Dendritic cell treated with granulocyte-macrophage colony-stimulating factor and Interleukin-4, amounts not matched to agents 40 ng/mL and 50 ng/mL, for 4 days (primary cell): Measurements from ENCODE around the gene SQSTM1.
A peak's percentile ranks its signal among the peaks of the same experiment; 100 is the strongest.

Experiments
- H3K27ac Mint-ChIP-seq: one replicate; pipeline ENCODE4 v1.8.0; 2022; ENCODE audit warnings: mild to moderate bottlenecking, mixed read lengths
- H3K27me3 Mint-ChIP-seq: one replicate; pipeline ENCODE4 v1.8.0; 2022; ENCODE audit warnings: mild to moderate bottlenecking, mixed read lengths
- H3K36me3 Mint-ChIP-seq: one replicate; pipeline ENCODE4 v1.8.0; 2022; ENCODE audit warnings: low read depth, mixed read lengths
- H3K4me1 Mint-ChIP-seq: one replicate; pipeline ENCODE4 v1.8.0; 2022; ENCODE audit warnings: low read depth, mixed read lengths
- H3K4me3 Mint-ChIP-seq: one replicate; pipeline ENCODE4 v1.8.0; 2022; ENCODE audit warnings: mild to moderate bottlenecking, moderate library complexity, mixed read lengths
- H3K9me3 Mint-ChIP-seq: one replicate; pipeline ENCODE4 v1.8.0; 2022; ENCODE audit warnings: mixed read lengths
- intact Hi-C: fragments of 100-400 bp; cut with micrococcal nuclease; formaldehyde crosslinking; loops from one replicate; pipeline ENCODE4 v1.15.0; 2022

SQSTM1 gene

DNA sequence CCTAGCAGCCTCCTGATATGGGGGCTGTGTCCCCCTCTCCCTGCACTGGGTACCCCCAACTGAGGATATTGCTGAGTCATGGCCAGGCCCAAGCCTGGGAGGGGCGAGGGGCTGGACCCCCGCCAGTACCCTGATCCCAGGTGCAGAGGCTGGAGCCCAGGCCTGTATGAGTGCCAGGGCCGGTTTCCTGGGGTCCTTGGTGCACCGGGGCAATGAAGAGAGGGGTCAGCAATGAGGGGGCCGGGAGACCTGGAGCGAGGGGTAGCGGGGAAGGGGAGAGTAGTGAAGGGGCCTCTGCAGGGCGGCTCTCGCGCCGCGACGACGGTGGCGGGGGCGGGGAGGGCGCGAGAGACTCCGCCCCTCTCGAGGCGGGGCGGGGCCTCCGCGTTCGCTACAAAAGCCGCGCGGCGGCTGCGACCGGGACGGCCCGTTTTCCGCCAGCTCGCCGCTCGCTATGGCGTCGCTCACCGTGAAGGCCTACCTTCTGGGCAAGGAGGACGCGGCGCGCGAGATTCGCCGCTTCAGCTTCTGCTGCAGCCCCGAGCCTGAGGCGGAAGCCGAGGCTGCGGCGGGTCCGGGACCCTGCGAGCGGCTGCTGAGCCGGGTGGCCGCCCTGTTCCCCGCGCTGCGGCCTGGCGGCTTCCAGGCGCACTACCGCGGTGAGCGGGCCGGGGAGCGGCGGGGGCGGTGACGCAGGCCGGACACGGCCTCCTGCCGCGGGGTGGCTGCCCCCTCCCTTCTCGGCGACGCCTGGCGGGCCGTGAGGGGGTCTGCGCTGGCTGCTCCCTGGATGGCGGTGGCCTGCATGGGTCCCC lies at the start of gene SQSTM1:
TSS of gene SQSTM1 (plus strand) at position 423 of the 815 bp plus-strand sequence. CDS start at position 455, 32 bp downstream.
- intact Hi-C loops = loop anchor here (2.0 kb wide), 1 partner anchor 14 kb away; the partner anchor contains the start of gene MGAT4B
- H3K36me3 Mint-ChIP-seq = peaks cover 54% of the 10 kb centered on the region

GRCh38 chr5:179771311-179771895 lies 49.3 kb upstream of the SQSTM1 start:
- Mint-ChIP-seq H3K9me3 (no peaks in the 10 kb centered on the region), H3K4me1 (peaks cover 99% of the 10 kb centered on the region), H3K36me3 (peaks cover 89% of the 10 kb centered on the region), H3K27me3 (no peaks in the 10 kb centered on the region), H3K4me3 (no peak overlapping the region), H3K27ac (peak overlapping the region; percentile 55)
- intact Hi-C loops = no loop called here

More for the DNA sequence above, at the start of gene SQSTM1:
- Mint-ChIP-seq H3K4me1 (peaks cover 81% of the 10 kb centered on the region), H3K27me3 (peaks cover 15% of the 10 kb centered on the region), H3K27ac (peak within 1 kb of the TSS; percentile 97), H3K4me3 (peak within 1 kb of the TSS; percentile 94), H3K9me3 (no peaks in the 10 kb centered on the region)

- no peaks in the 10 kb centered on the region for H3K27me3 Mint-ChIP-seq
- H3K4me3 Mint-ChIP-seq = no peak overlapping the region
- peak overlapping the region; percentile 55 for H3K27ac Mint-ChIP-seq
- no peaks in the 10 kb centered on the region for H3K9me3 Mint-ChIP-seq
- H3K4me1 Mint-ChIP-seq = peaks cover 98% of the 10 kb centered on the region
- intact Hi-C loops = no loop called here
- peaks cover 83% of the 10 kb centered on the region for H3K36me3 Mint-ChIP-seq
These were observed 48.4 kb upstream of the SQSTM1 start for GRCh38 chr5:179772351-179772750.

DNA sequence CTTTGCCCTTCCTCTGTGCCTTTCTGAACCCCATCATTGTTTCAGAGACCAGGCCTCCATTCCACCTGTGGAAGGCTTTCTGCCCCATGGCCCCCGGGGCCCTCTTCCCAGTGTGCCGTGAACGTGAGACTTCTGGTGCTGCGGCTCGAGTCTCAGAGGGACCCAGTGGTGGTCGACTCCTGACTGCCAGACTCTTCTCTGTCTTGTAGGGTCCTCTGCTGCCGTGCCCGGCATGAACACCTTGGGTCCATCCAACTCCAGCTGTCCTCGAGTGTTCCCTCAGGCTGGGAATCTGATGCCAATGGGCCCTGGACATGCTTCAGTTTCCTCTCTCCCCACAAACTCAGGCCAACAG lies 47.0 kb upstream of the SQSTM1 start:
- H3K4me3 Mint-ChIP-seq = no peak overlapping the region

GRCh38 chr5:179774442-179774841 lies 46.3 kb upstream of the SQSTM1 start:
- H3K27ac Mint-ChIP-seq = no peak overlapping the region
- H3K27me3 Mint-ChIP-seq = no peaks in the 10 kb centered on the region

More for the DNA sequence above, 47.0 kb upstream of the SQSTM1 start:
- H3K4me1 Mint-ChIP-seq = peaks cover 99% of the 10 kb centered on the region
- no peaks in the 10 kb centered on the region for H3K27me3 Mint-ChIP-seq
- intact Hi-C loops = no loop called here
- H3K27ac Mint-ChIP-seq = peak overlapping the region; percentile 55
- H3K36me3 Mint-ChIP-seq = peaks cover 80% of the 10 kb centered on the region
- no peaks in the 10 kb centered on the region for H3K9me3 Mint-ChIP-seq

GRCh38 chr5:179776411-179776938 lies 44.2 kb upstream of the SQSTM1 start:
- intact Hi-C loops = loop anchor here (2.0 kb wide), 2 partner anchors 14 to 16 kb away; partner anchors contain the start of gene LTC4S
- peaks cover 98% of the 10 kb centered on the region for H3K4me1 Mint-ChIP-seq
- no peaks in the 10 kb centered on the region for H3K27me3 Mint-ChIP-seq
- no peaks in the 10 kb centered on the region for H3K9me3 Mint-ChIP-seq
- H3K4me3 Mint-ChIP-seq = peak overlapping the region; percentile 44
- H3K36me3 Mint-ChIP-seq = peaks cover 74% of the 10 kb centered on the region
- H3K27ac Mint-ChIP-seq = peak overlapping the region; percentile 89

More at GRCh38 chr5:179774442-179774841, 46.3 kb upstream of the SQSTM1 start:
- no peak overlapping the region for H3K4me3 Mint-ChIP-seq
- peaks cover 77% of the 10 kb centered on the region for H3K36me3 Mint-ChIP-seq
- no peaks in the 10 kb centered on the region for H3K9me3 Mint-ChIP-seq
- intact Hi-C loops = no loop called here
- peaks cover 99% of the 10 kb centered on the region for H3K4me1 Mint-ChIP-seq

DNA sequence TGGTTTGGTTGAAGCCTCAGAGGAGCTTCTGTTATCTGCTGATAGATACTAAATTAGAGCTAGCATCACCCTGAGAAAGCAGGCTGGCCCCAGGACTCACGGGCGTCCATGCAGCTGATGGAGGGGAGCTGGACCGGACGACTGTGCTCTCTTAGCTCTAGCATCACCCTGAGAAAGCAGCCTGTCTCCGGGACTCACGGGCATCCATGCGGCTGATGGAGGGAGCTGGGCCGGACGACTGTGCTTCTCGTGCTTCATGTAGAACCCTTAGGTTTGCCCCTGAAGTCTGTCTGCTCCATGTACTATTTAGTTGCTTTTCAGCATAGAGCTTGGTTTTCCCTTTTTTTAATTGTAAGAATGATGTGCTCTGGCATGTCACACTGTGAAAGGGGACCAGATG lies 43.2 kb upstream of the SQSTM1 start:
- no peak overlapping the region for H3K4me3 Mint-ChIP-seq

DNA sequence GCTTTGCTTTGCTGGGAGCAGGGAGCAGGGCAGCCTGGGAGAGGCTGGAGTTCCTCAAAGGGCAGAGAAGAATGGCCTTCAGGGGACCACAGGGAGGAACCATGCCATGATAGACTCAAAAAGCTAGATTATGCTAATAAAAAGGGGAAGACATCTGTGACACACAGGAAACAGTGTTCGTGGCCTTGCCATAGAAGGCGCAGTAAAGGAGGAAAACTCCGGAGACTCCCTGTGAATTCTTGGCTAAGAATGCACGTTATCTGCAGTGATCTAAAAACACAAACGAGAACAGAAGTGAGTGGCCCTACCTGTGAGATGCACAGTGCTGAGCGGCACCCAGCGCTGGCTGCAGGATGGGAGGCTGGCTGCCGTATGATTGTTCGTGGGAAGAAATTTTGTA lies 42.8 kb upstream of the SQSTM1 start:
- intact Hi-C loops = loop anchor here (2.0 kb wide), 2 partner anchors 15 kb away; partner anchors contain the start of gene LTC4S
- H3K27ac Mint-ChIP-seq = peak overlapping the region; percentile 89
- H3K4me1 Mint-ChIP-seq = peaks cover 84% of the 10 kb centered on the region
- no peaks in the 10 kb centered on the region for H3K27me3 Mint-ChIP-seq
- H3K9me3 Mint-ChIP-seq = no peaks in the 10 kb centered on the region
- H3K36me3 Mint-ChIP-seq = peaks cover 71% of the 10 kb centered on the region
- peak overlapping the region; percentile 51 for H3K4me3 Mint-ChIP-seq

More for the DNA sequence above, 43.2 kb upstream of the SQSTM1 start:
- intact Hi-C loops = loop anchor here (2.0 kb wide), 2 partner anchors 15 kb away; partner anchors contain the start of gene LTC4S
- no peaks in the 10 kb centered on the region for H3K27me3 Mint-ChIP-seq
- peak overlapping the region; percentile 89 for H3K27ac Mint-ChIP-seq
- H3K4me1 Mint-ChIP-seq = peaks cover 88% of the 10 kb centered on the region
- no peaks in the 10 kb centered on the region for H3K9me3 Mint-ChIP-seq
- H3K36me3 Mint-ChIP-seq = peaks cover 74% of the 10 kb centered on the region

GRCh38 chr5:179778591-179778990 lies 42.1 kb upstream of the SQSTM1 start:
- no peaks in the 10 kb centered on the region for H3K9me3 Mint-ChIP-seq
- intact Hi-C loops = no loop called here
- peaks cover 64% of the 10 kb centered on the region for H3K36me3 Mint-ChIP-seq
- H3K4me3 Mint-ChIP-seq = no peak overlapping the region
- H3K4me1 Mint-ChIP-seq = peaks cover 77% of the 10 kb centered on the region
- peak overlapping the region; percentile 89 for H3K27ac Mint-ChIP-seq
- no peaks in the 10 kb centered on the region for H3K27me3 Mint-ChIP-seq

DNA sequence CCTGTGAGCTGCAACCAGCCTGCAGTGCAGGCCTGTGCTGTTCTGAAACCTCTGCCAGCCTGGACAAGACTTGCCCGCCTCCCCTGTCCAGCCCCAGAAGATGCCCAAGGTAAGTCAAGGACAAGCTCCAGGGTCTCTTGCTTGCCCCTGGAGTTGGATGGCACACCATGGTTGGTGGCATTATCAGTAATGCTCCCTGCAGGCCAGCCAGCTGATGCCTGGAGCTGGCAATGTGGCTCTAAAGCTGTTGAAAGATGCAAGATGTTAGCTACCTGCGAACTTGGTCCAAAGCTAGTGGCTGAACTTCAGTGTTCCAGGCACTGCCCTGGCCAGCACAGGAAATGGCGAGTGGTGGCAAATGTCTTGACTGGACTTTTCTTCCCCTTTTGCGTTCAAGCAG lies 40.9 kb upstream of the SQSTM1 start:
- Mint-ChIP-seq H3K4me3 (no peak overlapping the region), H3K4me1 (peaks cover 71% of the 10 kb centered on the region), H3K9me3 (no peaks in the 10 kb centered on the region), H3K27me3 (no peaks in the 10 kb centered on the region), H3K27ac (peak overlapping the region; percentile 89), H3K36me3 (peaks cover 59% of the 10 kb centered on the region)
- intact Hi-C loops = no loop called here

GRCh38 chr5:179780362-179780761 lies 40.3 kb upstream of the SQSTM1 start:
- H3K27ac Mint-ChIP-seq = peak overlapping the region; percentile 89
- H3K4me3 Mint-ChIP-seq = no peak overlapping the region
- no peaks in the 10 kb centered on the region for H3K27me3 Mint-ChIP-seq
- intact Hi-C loops = no loop called here
- H3K9me3 Mint-ChIP-seq = no peaks in the 10 kb centered on the region
- H3K4me1 Mint-ChIP-seq = peaks cover 67% of the 10 kb centered on the region
- H3K36me3 Mint-ChIP-seq = peaks cover 56% of the 10 kb centered on the region

DNA sequence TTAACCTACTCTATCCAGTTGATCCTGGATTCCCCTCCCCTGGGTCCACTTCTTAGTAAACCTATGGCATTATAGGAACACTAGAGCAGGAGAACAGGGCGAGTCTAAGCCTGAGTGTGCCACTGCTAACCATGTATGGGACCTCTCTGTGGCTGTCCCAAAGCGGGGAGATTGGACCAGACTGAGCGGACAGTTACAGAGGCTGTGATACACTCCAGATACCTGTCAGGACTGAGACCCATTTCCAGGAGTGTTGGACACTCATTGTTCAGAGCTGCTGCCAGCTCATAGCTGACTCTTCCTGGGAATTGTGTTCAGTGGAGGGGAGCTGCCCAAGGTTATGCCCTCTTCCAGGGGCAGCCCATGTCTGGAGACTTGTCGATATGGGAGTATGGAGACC lies 38.9 kb upstream of the SQSTM1 start:
- Mint-ChIP-seq H3K9me3 (no peaks in the 10 kb centered on the region), H3K27me3 (no peaks in the 10 kb centered on the region), H3K4me1 (peaks cover 64% of the 10 kb centered on the region), H3K4me3 (no peak overlapping the region), H3K27ac (no peak overlapping the region), H3K36me3 (peaks cover 57% of the 10 kb centered on the region)
- intact Hi-C loops = no loop called here

DNA sequence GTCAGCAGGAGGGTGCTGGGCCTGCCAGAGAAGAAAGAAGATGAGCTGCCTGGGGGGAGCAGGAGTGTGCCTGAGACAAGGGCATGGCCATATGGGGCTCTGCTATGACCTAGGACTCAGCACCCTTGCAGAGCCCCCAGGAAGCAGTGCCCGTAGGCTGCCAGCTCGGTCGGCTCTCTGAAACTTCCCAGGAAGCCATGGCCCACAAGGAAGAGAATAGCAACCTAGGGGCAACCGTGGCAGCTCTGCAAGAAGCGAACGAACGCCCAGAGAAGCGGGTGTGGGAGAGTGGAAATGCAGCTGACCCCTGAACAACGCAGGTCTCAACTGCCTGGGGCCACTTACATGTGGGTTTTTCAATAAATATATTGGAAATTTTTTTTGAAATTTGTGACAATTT lies 37.6 kb upstream of the SQSTM1 start:
- Mint-ChIP-seq H3K4me1 (peaks cover 52% of the 10 kb centered on the region), H3K4me3 (no peak overlapping the region), H3K27me3 (no peaks in the 10 kb centered on the region), H3K9me3 (no peaks in the 10 kb centered on the region), H3K36me3 (peaks cover 53% of the 10 kb centered on the region), H3K27ac (no peak overlapping the region)
- intact Hi-C loops = no loop called here

GRCh38 chr5:179786861-179787260 lies 33.8 kb upstream of the SQSTM1 start:
- Mint-ChIP-seq H3K4me3 (no peak overlapping the region), H3K9me3 (no peaks in the 10 kb centered on the region), H3K27ac (no peak overlapping the region), H3K36me3 (peaks cover 22% of the 10 kb centered on the region), H3K27me3 (no peaks in the 10 kb centered on the region), H3K4me1 (peaks cover 28% of the 10 kb centered on the region)
- intact Hi-C loops = no loop called here
